GM12891 (cell line): Measurements from ENCODE around the gene CAMK1.

ENCODE experiments used
- POLR2A ChIP-seq: IDR thresholded peaks from 2 replicates; pipeline ENCODE4 v1.6.1; 2011; ENCODE audit warnings: low read depth, low read length, control low read depth
- POLR2AphosphoS5 ChIP-seq: IDR thresholded peaks from 2 replicates; pipeline ENCODE4 v1.6.1; 2011; ENCODE audit warnings: low read depth, low read length, control low read depth
- SPI1 ChIP-seq: IDR thresholded peaks from 2 replicates; pipeline ENCODE4 v1.6.1; 2011; ENCODE audit warnings: low read depth, low read length, control low read depth
- TAF1 ChIP-seq: IDR thresholded peaks from 2 replicates; pipeline ENCODE4 v1.6.1; 2011; ENCODE audit warnings: low read depth, low read length, control low read depth

DNA sequence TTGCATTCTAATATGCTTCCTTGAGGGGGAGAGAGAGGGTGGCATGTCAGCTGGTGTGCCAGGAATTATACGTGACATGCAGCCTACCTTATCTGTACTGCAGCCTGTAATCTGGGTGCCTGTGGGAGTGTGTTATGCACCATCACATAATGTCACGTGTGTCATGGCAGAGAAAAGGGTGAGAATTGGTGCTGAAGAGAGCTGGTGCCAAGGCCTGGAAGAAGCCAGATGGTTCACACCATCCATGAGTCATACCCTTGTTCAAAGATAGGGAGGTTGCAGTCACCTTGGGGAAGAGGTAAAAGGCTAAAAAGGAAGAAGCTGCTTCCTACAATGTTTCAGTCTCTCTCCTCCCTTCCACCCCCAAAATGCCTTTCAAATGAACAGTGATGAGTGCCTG is 32.9 kb downstream of the CAMK1 start:
- TF ChIP-seq POLR2A (no peak), SPI1 (no peak), POLR2AphosphoS5 (no peak), TAF1 (no peak)
